ENCODE data around the gene GLOD5. TPM values are rescaled to one million over a fixed set of nuclear protein-coding genes. Genes with fewer than 3 reads are reported as not detected.
A peak's percentile ranks its signal among the peaks of the same experiment; 100 is the strongest.

GLOD5 gene
- total RNA-seq, 1 donor from 2014 or later = not detected

DNA sequence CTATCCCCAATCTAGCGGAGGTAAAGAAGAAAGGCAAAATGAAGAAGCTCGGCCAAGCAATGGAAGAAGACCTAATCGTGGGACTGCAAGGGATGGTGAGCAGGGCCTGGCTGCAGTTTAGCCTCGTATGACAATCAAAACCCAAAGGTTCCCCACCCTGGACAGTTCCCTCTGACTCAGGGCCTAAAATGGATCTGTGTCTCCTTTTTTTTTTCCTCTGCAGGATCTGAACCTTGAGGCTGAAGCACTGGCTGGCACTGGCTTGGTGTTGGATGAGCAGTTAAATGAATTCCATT is 41.3 kb downstream of the GLOD5 start:
- H3K4me3 Mint-ChIP-seq (ENCODE audit: unreplicated experiment) = peak overlapping the region; percentile 97
- H3K36me3 Mint-ChIP-seq (ENCODE audit: low read depth, unreplicated experiment) = peaks cover 10% of the 10 kb centered on the region
- H3K27ac Mint-ChIP-seq (ENCODE audit: unreplicated experiment) = peak overlapping the region; percentile 36
- peaks cover 5% of the 10 kb centered on the region for H3K4me1 Mint-ChIP-seq (ENCODE audit: unreplicated experiment)
- H3K27me3 Mint-ChIP-seq (ENCODE audit: unreplicated experiment) = peaks cover 7% of the 10 kb centered on the region
- TF ChIP-seq, protein P1, sequence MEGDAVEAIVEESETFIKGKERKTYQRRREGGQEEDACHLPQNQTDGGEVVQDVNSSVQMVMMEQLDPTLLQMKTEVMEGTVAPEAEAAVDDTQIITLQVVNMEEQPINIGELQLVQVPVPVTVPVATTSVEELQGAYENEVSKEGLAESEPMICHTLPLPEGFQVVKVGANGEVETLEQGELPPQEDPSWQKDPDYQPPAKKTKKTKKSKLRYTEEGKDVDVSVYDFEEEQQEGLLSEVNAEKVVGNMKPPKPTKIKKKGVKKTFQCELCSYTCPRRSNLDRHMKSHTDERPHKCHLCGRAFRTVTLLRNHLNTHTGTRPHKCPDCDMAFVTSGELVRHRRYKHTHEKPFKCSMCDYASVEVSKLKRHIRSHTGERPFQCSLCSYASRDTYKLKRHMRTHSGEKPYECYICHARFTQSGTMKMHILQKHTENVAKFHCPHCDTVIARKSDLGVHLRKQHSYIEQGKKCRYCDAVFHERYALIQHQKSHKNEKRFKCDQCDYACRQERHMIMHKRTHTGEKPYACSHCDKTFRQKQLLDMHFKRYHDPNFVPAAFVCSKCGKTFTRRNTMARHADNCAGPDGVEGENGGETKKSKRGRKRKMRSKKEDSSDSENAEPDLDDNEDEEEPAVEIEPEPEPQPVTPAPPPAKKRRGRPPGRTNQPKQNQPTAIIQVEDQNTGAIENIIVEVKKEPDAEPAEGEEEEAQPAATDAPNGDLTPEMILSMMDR (IDR thresholded peaks at IDR 0.05; ENCODE audit: unreplicated experiment) = no peak
- DNase-seq (ENCODE audit: low spot score) = no peak
- no peaks in the 10 kb centered on the region for H3K9me3 Mint-ChIP-seq (ENCODE audit: unreplicated experiment)

DNA sequence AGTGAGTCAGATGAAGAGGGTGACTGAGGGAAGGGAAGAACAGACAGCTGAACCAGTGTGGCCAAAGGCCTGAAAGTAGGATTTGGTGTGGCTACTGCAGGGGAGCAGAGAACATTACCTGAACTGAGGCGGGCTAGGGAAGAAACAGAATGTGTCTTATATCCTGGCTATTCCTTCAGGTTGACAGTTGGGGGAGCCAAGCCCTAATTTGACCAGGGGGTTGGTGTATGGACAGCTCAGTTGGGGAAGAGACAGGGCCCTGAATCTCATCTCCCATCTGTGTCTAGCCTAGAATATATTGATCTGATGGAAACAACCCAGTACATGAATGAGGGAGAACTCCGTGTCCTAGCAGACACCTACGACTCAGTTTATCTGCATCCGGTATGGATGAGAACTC is 44.5 kb downstream of the GLOD5 start:
- H3K27ac Mint-ChIP-seq (ENCODE audit: unreplicated experiment) = no peak overlapping the region

DNA sequence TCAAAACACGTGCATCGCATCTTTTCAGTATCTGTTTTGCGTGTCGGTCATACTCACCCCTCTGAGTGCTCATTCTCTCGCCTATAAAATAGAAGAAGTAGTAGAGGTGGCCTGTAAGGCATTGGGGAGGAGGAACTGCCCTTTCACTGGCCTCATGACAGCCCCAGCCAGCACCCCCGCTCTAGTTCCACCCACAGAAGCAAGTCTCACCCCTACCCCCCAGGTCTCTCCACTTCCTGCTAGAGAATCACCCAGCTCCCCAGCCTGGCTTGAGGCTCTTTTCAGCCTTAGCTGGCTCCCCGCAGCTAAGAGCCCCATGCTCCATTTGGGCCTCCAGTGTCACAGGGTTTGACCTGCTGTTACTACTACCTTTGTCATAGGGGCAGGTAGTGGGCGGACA is 52.1 kb downstream of the GLOD5 start:
- Mint-ChIP-seq H3K4me3 (ENCODE audit: unreplicated experiment) (no peak overlapping the region), H3K9me3 (ENCODE audit: unreplicated experiment) (no peaks in the 10 kb centered on the region), H3K36me3 (ENCODE audit: low read depth, unreplicated experiment) (peaks cover 7% of the 10 kb centered on the region), H3K27ac (ENCODE audit: unreplicated experiment) (no peak overlapping the region), H3K4me1 (ENCODE audit: unreplicated experiment) (no peaks in the 10 kb centered on the region), H3K27me3 (ENCODE audit: unreplicated experiment) (no peaks in the 10 kb centered on the region)
- DNase-seq (ENCODE audit: low spot score) = no peak
- TF ChIP-seq, protein P1 (IDR thresholded peaks at IDR 0.05; ENCODE audit: unreplicated experiment) = no peak

More for the DNA sequence above, 44.5 kb downstream of the GLOD5 start:
- H3K9me3 Mint-ChIP-seq (ENCODE audit: unreplicated experiment) = no peaks in the 10 kb centered on the region
- H3K4me1 Mint-ChIP-seq (ENCODE audit: unreplicated experiment) = no peaks in the 10 kb centered on the region
- peaks cover 10% of the 10 kb centered on the region for H3K36me3 Mint-ChIP-seq (ENCODE audit: low read depth, unreplicated experiment)
- no peak for DNase-seq (ENCODE audit: low spot score)
- no peak overlapping the region for H3K4me3 Mint-ChIP-seq (ENCODE audit: unreplicated experiment)
- TF ChIP-seq, protein P1 (IDR thresholded peaks at IDR 0.05; ENCODE audit: unreplicated experiment) = no peak
- peaks cover 7% of the 10 kb centered on the region for H3K27me3 Mint-ChIP-seq (ENCODE audit: unreplicated experiment)

DNA sequence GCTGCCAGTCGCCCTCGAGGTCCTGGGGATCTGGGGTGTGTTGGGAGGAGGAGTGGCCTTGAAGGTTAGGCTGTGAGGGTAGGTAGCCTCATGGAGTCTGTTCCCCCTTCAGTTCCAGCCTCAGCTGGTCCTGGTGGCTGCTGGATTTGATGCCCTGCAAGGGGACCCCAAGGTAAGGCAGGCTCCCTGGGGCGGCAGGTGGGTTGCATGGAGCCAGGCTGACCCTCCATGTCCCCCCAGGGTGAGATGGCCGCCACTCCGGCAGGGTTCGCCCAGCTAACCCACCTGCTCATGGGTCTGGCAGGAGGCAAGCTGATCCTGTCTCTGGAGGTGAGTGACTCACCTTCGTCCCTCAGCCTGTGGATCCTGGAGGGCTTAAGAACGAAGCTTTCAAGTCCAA is 53.2 kb downstream of the GLOD5 start:
- Mint-ChIP-seq H3K27me3 (ENCODE audit: unreplicated experiment) (peaks cover 1% of the 10 kb centered on the region), H3K4me3 (ENCODE audit: unreplicated experiment) (no peak overlapping the region), H3K36me3 (ENCODE audit: low read depth, unreplicated experiment) (peaks cover 16% of the 10 kb centered on the region), H3K27ac (ENCODE audit: unreplicated experiment) (no peak overlapping the region), H3K4me1 (ENCODE audit: unreplicated experiment) (no peaks in the 10 kb centered on the region), H3K9me3 (ENCODE audit: unreplicated experiment) (no peaks in the 10 kb centered on the region)
- DNase-seq (ENCODE audit: low spot score) = no peak
- TF ChIP-seq, protein P1 (IDR thresholded peaks at IDR 0.05; ENCODE audit: unreplicated experiment) = no peak

DNA sequence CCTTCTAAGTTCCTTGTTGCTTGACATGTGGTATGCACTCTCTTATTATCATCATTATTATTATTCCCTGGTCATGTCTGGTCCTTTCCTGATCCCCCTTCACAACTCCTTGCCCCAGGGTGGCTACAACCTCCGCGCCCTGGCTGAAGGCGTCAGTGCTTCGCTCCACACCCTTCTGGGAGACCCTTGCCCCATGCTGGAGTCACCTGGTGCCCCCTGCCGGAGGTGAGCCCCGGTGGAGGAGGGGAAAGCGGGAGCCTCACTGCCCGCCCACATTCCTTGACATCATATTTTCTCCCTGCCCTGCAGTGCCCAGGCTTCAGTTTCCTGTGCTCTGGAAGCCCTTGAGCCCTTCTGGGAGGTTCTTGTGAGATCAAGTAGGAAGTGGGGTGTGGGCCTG is 53.7 kb downstream of the GLOD5 start:
- Mint-ChIP-seq H3K9me3 (ENCODE audit: unreplicated experiment) (no peaks in the 10 kb centered on the region), H3K36me3 (ENCODE audit: low read depth, unreplicated experiment) (peaks cover 18% of the 10 kb centered on the region), H3K4me1 (ENCODE audit: unreplicated experiment) (no peaks in the 10 kb centered on the region), H3K27ac (ENCODE audit: unreplicated experiment) (no peak overlapping the region), H3K27me3 (ENCODE audit: unreplicated experiment) (peaks cover 1% of the 10 kb centered on the region), H3K4me3 (ENCODE audit: unreplicated experiment) (no peak overlapping the region)
- DNase-seq (ENCODE audit: low spot score) = no peak
- TF ChIP-seq, protein P1 (IDR thresholded peaks at IDR 0.05; ENCODE audit: unreplicated experiment) = no peak

All from endothelial cell (in vitro differentiated cells).